GM20000 (cell line): Measurements from ENCODE around the gene CYP27A1.

Source experiments
- DNase-seq: peaks from one replicate; pipeline ENCODE4 v3.0.0; 2012; ENCODE audit warnings: low spot score
- TF ChIP-seq, protein P1 (sequence below): IDR thresholded peaks from 2 replicates; pipeline ENCODE4 v1.5.1; 2012; ENCODE audit warnings: mild to moderate bottlenecking, control low read depth; ENCODE audit errors: extremely low read depth, missing control alignments

Gene CYP27A1

DNA sequence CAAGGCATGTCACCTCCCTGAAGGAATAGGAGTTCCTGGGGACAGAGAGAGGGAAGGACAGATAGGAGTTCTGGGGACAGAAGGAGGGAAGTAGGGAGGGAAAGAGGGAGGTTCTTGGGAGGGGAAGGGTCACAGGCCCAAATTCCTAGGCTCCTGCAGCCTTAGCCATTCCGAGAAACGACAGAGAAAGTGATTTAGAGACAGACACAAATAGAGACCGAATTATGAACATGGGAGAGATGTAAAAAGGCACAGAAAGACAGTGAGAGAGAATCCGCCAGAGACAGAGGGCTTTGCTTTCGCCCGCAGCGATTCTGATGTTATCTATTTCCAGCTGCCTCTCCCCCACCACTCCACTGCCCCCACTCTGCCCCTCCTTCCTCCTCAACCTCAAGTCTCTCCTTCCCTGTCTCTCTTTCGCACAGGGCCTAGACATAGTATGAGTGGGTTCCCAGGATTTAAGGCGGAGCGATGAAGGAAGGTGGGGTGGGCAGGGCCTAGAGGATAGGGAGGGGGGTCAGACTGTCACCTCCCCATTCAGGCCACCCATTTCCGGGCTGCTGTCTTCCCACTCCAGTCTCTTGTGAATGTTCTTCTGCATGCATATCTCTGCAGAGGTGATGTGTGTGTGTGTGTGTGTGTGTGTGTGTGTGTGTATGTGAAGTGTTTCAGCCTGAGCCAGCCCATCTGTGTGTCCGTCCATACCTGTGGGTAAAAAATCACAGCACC lies 74.4 kb downstream of the CYP27A1 start:
- DNase-seq, result no peak
- TF ChIP-seq, protein P1, sequence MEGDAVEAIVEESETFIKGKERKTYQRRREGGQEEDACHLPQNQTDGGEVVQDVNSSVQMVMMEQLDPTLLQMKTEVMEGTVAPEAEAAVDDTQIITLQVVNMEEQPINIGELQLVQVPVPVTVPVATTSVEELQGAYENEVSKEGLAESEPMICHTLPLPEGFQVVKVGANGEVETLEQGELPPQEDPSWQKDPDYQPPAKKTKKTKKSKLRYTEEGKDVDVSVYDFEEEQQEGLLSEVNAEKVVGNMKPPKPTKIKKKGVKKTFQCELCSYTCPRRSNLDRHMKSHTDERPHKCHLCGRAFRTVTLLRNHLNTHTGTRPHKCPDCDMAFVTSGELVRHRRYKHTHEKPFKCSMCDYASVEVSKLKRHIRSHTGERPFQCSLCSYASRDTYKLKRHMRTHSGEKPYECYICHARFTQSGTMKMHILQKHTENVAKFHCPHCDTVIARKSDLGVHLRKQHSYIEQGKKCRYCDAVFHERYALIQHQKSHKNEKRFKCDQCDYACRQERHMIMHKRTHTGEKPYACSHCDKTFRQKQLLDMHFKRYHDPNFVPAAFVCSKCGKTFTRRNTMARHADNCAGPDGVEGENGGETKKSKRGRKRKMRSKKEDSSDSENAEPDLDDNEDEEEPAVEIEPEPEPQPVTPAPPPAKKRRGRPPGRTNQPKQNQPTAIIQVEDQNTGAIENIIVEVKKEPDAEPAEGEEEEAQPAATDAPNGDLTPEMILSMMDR, result no peak

DNA sequence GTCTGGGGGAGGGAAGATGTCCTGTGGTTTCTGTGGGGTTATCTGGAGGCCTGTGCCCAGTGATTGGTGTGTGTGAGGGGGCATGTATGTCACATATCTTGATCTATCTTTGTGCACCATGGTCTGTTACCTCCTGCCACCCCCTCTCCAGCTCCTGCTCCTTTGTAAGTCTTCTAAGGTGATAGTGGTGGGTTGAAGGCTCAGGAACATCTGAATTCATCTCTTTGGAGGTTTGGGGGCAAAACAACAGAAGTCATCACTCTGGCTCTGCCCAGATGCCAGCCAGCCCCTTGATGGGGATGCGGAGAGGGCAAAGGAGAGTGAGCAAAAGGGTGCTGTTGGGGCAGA lies 74.9 kb downstream of the CYP27A1 start:
- DNase-seq, result no peak
- TF ChIP-seq, protein P1, result no peak

DNA sequence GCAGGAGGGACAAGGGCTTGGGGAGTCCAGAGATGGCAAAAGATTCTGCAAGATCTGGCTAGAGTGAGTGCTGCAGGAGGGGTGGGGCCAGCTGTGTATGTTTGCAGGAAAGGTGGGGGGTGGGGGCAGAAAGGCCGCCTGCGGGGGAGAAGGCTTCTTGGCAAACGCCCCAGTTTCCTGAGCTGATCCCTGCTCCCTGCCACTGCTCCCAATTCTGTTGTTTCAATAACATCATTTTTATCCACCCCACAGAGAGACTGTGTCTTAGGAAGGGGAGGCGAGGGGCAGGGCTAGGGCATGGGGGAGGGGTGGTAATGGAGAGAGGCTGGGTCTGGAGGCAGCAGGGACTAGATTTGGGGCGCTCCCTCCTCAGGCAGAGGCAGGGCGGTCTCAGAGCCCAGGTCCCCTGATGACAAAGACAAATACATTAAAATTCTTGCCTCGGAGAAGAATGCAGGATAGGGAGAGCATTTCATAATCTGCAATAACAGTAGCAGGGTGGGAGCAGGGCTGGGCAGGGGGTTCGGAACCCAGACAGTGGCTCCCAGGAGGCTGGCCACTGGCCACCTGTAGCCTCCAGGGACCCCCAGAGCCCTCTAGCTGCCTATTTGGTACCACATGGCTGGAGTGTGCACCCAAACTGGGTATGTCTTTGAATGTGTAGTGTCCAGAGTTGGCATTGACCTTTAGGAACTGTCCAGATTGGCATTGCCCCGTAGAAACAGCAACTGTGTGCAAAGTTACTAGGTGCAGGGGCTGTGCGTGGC lies 75.6 kb downstream of the CYP27A1 start:
- no peak for DNase-seq

DNA sequence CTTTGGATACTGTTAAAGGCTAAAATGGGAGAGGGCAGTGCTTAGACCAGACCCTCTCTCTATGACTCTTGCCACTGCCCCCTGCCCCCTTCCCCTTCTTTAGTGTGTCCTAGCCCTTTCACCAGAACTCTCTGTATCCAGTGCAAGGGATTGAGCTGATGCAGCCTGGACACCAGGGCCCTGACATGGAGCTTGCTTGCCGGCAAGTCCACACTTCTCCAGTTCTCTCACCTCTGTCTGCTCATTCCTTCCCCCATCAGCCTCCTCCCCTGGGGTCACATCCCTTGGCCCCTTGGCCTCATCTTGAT lies 76.1 kb downstream of the CYP27A1 start:
- DNase-seq, result no peak
- TF ChIP-seq, protein P1, result no peak

More for the DNA sequence above, 75.6 kb downstream of the CYP27A1 start:
- TF ChIP-seq, protein P1, result no peak

DNA sequence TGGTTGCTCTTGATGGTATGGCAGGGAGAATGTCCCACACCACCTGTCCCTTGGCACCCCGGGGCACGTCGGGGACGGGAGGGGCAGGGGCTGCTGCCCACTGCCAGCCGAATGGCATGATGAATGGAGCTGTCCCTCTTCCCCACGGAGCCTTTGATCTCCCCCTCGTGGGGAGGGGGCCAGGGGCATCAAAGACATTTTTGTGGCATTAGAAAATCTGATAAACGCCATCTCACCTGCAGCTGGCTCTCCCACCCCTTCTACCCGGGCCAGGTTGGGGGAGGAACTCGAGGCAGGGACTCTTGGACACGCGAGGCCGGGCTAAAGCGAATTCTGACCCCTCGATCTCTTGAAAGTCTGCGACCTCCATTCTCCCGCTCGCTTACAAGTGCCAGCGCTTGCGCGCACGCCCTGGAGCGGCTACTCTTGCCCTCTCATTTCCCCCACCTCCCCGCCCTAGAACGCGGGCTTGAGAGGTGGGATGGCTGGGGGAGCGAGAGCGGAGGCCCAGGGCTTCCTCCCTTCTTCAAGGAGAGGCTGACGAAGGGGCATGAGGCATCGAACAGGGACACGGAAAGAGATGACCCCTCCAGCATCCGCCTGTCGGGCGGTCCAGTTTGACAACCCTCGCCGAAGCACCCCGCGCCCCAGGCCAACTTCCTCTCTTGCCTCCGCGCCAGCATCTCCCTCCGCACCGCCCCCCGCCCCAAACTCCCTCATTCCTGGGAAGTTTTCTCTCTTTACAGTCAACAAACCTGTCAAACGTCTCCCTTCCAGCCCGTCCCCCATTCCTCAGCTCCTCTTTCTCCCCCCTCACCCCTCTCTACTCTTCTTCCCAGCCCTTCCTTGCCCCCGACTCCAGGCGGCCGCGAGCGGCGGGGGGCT lies 77.0 kb downstream of the CYP27A1 start:
- TF ChIP-seq, protein P1, result no peak
- no peak for DNase-seq

DNA sequence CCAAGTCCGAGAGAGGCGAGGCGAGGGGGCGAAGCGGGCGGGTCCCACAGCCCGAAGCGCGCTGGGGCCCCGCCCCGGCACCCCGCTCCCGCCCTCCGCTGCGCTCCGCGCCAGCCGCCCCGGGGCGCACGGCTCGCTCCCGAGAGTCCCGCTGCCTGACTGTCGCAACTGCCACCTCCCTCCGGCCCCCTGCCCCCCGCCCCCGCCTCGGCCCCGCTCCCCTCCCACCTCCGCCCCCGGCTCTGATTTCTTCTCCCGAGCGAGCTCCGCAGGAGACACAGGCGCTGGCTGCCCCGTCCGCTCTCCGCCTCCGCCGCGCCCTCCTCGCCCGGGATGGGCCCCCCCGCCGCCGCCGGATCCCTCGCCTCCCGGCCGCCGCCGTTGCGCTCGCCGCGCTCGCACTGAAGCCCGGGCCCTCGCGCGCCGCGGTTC lies 77.6 kb downstream of the CYP27A1 start, which contains the start of gene WNT6:
TSS of gene WNT6 (plus strand) at position 250 of the 432 bp plus-strand sequence. CDS start 233 bp downstream, outside the sequence.
- DNase-seq, result no peak
- TF ChIP-seq, protein P1, result no peak
